ENCODE results near the gene LRRC2.

LRRC2 gene

DNA sequence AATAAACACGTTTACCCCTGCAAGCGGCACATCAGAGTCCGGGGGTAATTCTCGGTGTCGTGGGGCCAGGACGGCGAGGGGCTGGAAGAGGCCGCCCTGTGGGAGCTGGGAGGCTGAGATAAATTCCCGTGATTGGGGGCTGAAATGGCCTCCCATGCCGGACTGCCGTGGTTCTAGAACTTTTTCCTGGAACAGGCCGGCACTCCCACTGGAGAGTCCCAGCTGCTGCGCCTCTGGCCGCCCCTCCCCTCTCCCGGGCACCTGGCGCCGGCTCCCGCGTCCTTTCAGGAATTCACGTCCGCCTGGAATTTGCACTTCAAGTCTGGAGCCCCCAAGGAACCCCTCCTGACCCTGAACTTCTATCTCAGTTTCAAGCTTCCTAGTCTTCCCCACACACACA is 10.8 kb upstream of the LRRC2 start:
- in situ Hi-C loops (cut with HindIII; ENCODE audit: low pct_unique_long_range_greater_than_20kb, low sequenced_read_pairs), result no loop called here
- no peak for TF ChIP-seq JUND (IDR thresholded peaks at IDR 0.05; ENCODE audit: low read depth)
- no peak for DNase-seq (ENCODE audit: low read depth in 1 of 2, low spot score in 1 of 2)

- DNase-seq (ENCODE audit: low read depth in 1 of 2, low spot score in 1 of 2), result no peak
- in situ Hi-C loops (cut with HindIII; ENCODE audit: low pct_unique_long_range_greater_than_20kb, low sequenced_read_pairs), result no loop called here
- no peak for TF ChIP-seq JUND (IDR thresholded peaks at IDR 0.05; ENCODE audit: low read depth)
Measured at GRCh38 chr3:46576386-46576785, 10.3 kb upstream of the LRRC2 start.

- no peak for DNase-seq (ENCODE audit: low read depth in 1 of 2, low spot score in 1 of 2)
- no peak for TF ChIP-seq JUND (IDR thresholded peaks at IDR 0.05; ENCODE audit: low read depth)
- in situ Hi-C loops (cut with HindIII; ENCODE audit: low pct_unique_long_range_greater_than_20kb, low sequenced_read_pairs), result no loop called here
Measured at GRCh38 chr3:46575577-46576222, 9.6 kb upstream of the LRRC2 start.

- in situ Hi-C loops (cut with HindIII; ENCODE audit: low pct_unique_long_range_greater_than_20kb, low sequenced_read_pairs), result no loop called here
- no peak for DNase-seq (ENCODE audit: low read depth in 1 of 2, low spot score in 1 of 2)
- no peak for TF ChIP-seq JUND (IDR thresholded peaks at IDR 0.05; ENCODE audit: low read depth)
Measured at GRCh38 chr3:46574881-46575576, 8.9 kb upstream of the LRRC2 start.

GRCh38 chr3:46574243-46574646 is 8.1 kb upstream of the LRRC2 start:
- no peak for TF ChIP-seq JUND (IDR thresholded peaks at IDR 0.05; ENCODE audit: low read depth)
- DNase-seq (ENCODE audit: low read depth in 1 of 2, low spot score in 1 of 2), result no peak
- in situ Hi-C loops (cut with HindIII; ENCODE audit: low pct_unique_long_range_greater_than_20kb, low sequenced_read_pairs), result no loop called here

DNA sequence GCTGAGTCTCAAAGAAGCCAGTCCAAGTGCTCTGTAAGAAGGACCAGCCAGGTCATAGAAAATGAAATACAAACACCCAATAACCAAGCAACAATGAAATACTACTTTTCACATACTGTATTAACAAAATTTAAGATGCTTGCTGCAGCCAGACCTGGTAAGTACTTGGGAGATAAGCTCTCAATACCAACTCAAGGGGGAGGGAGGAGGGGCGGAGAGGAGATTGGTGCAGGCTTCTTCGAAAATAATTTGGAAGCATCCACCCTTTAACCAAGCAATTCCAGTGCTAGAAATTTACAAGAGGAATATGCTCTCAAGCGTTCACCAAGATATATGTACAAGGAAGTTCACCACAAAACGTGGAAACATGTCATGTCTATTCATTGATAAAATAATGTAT is 7.6 kb upstream of the LRRC2 start:
- no peak for TF ChIP-seq JUND (IDR thresholded peaks at IDR 0.05; ENCODE audit: low read depth)
- in situ Hi-C loops (cut with HindIII; ENCODE audit: low pct_unique_long_range_greater_than_20kb, low sequenced_read_pairs), result no loop called here
- DNase-seq (ENCODE audit: low read depth in 1 of 2, low spot score in 1 of 2), result no peak

DNA sequence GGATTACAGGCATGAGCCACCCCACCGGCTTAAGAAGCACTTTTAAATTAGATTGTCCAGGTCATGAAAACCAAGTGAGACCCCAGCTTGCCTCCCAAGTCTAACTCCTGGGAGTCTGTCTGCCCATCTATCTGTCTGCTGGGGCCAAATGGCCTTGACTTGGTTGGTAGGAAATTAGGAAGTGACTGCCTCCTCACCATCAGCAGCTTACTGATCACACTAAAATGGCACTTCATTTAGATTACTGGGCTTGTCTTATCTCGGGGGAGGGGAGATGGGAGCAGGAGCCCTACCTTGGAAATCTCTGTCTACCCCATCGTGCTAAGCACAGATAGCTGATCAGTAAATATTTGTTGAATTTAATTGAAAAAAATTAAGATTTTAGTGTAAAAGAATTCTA is 5.6 kb upstream of the LRRC2 start:
- DNase-seq (ENCODE audit: low read depth in 1 of 2, low spot score in 1 of 2), result no peak
- in situ Hi-C loops (cut with HindIII; ENCODE audit: low pct_unique_long_range_greater_than_20kb, low sequenced_read_pairs), result no loop called here
- TF ChIP-seq JUND (IDR thresholded peaks at IDR 0.05; ENCODE audit: low read depth), result no peak

- in situ Hi-C loops (cut with HindIII; ENCODE audit: low pct_unique_long_range_greater_than_20kb, low sequenced_read_pairs), result no loop called here
- TF ChIP-seq JUND (IDR thresholded peaks at IDR 0.05; ENCODE audit: low read depth), result no peak
- no peak for DNase-seq (ENCODE audit: low read depth in 1 of 2, low spot score in 1 of 2)
Measured at GRCh38 chr3:46565607-46566039, 479 bp downstream of the LRRC2 start.

- DNase-seq (ENCODE audit: low read depth in 1 of 2, low spot score in 1 of 2), result no peak
- in situ Hi-C loops (cut with HindIII; ENCODE audit: low pct_unique_long_range_greater_than_20kb, low sequenced_read_pairs), result no loop called here
- no peak for TF ChIP-seq JUND (IDR thresholded peaks at IDR 0.05; ENCODE audit: low read depth)
Measured at GRCh38 chr3:46565077-46565476, 1.0 kb downstream of the LRRC2 start.

GRCh38 chr3:46564190-46565021 is 1.7 kb downstream of the LRRC2 start:
- in situ Hi-C loops (cut with HindIII; ENCODE audit: low pct_unique_long_range_greater_than_20kb, low sequenced_read_pairs), result no loop called here
- TF ChIP-seq JUND (IDR thresholded peaks at IDR 0.05; ENCODE audit: low read depth), result no peak
- no peak for DNase-seq (ENCODE audit: low read depth in 1 of 2, low spot score in 1 of 2)

DNA sequence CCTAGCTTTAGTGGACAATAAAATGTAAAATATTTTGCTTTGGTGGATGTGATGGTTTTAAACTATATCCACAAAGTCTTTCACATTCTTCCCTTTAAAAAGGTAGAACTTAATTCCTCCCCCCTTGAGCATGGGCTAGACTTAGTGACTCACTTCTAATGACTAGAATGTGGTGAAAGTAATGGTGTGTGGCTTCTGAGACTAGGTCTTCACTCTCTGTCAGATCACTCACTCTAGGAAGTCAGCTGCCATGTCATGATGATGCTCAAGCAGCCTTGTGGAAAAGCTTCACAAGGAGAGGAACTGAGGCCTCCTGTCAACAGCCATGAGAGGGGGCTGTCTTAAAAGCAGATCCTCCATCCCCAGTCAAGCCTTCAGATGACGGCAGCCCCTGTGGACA is 4.2 kb downstream of the LRRC2 start:
- DNase-seq (ENCODE audit: low read depth in 1 of 2, low spot score in 1 of 2), result no peak
- no peak for TF ChIP-seq JUND (IDR thresholded peaks at IDR 0.05; ENCODE audit: low read depth)
- in situ Hi-C loops (cut with HindIII; ENCODE audit: low pct_unique_long_range_greater_than_20kb, low sequenced_read_pairs), result no loop called here

DNA sequence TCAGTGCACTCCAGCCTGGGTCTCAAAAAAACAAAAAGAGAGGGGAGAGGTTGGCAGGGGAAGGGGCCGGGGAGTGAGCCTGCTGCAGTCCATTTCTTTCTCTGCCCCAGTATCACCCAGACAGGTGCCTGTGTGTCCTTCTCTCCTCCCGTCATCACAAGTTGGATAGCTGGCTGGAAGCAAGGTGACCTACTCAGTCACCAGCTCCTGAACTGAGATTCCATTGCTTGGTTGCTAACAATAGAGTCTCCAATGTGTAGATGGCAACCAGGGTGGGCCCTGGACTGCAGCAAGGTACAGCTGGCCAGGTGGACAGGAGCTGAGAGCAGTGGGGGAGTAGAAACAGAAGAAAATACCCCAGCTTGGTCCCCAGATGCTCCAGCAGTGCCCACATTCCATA is 4.6 kb downstream of the LRRC2 start:
- no peak for DNase-seq (ENCODE audit: low read depth in 1 of 2, low spot score in 1 of 2)
- in situ Hi-C loops (cut with HindIII; ENCODE audit: low pct_unique_long_range_greater_than_20kb, low sequenced_read_pairs), result no loop called here
- no peak for TF ChIP-seq JUND (IDR thresholded peaks at IDR 0.05; ENCODE audit: low read depth)

Measured in T47D (cell line).